ENCODE measurements around the gene RAB4A. TPM values are rescaled to one million over a fixed set of nuclear protein-coding genes. Genes with fewer than 3 reads are reported as not detected.

The RAB4A gene
- total RNA-seq, 1 donor from 2014 or later, result 51.5 TPM

DNA sequence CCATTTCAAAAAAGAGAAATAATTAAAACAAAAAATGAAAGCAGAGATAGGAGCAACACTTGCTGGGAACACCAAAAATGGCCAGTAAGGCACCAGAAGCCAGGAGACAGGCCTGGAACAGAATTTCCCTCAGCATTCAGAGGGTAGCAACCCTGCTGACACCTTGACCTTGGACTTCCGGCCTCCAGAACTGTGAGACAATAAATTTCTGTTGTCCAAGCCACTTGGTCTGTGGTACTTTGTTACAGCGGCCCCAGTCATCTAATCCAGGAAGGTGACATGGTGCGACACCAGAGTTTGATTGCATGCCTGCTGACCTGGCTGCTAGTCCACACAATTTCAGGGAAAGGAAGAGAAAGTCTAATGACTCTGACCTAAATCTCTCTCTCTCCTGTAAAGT is 10.6 kb upstream of the RAB4A start:
- TF ChIP-seq, protein P1, sequence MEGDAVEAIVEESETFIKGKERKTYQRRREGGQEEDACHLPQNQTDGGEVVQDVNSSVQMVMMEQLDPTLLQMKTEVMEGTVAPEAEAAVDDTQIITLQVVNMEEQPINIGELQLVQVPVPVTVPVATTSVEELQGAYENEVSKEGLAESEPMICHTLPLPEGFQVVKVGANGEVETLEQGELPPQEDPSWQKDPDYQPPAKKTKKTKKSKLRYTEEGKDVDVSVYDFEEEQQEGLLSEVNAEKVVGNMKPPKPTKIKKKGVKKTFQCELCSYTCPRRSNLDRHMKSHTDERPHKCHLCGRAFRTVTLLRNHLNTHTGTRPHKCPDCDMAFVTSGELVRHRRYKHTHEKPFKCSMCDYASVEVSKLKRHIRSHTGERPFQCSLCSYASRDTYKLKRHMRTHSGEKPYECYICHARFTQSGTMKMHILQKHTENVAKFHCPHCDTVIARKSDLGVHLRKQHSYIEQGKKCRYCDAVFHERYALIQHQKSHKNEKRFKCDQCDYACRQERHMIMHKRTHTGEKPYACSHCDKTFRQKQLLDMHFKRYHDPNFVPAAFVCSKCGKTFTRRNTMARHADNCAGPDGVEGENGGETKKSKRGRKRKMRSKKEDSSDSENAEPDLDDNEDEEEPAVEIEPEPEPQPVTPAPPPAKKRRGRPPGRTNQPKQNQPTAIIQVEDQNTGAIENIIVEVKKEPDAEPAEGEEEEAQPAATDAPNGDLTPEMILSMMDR (IDR thresholded peaks at IDR 0.05), result no peak
- Histone ChIP-seq H3K27me3 (ENCODE audit: low read depth) (no peaks in the 10 kb centered on the region), H3K4me1 (peaks cover 9% of the 10 kb centered on the region), H3K9me3 (no peaks in the 10 kb centered on the region), H3K36me3 (no peaks in the 10 kb centered on the region), H3K4me3 (no peak overlapping the region), H3K27ac (no peak overlapping the region)
- intact Hi-C loops (cut with DNase I), result loop anchor here (10.0 kb wide), 1 partner anchor 215 kb away; no protein-coding TSS in a partner anchor
- DNase-seq (no peak), ATAC-seq (no peak)

DNA sequence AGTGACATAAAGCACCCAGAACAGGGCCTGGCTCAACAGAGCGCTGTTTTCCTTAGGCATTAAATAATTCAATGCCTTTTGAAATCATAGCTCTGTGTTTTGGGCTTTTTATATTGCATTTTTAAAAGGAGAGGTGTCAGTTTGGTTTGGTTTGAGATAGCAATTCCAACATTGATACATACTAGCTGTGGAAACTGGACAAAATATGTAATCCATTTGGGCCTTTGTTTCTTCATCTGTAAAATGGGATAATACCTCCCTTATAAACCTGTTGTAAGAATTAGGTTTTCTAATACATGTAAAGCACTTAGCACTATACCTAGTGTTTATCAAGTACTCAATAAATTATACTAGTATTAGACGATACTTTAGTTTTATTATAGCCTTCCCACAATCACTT is 8.7 kb upstream of the RAB4A start:
- no peak for DNase-seq
- H3K27ac ChIP-seq, result no peak overlapping the region
- ATAC-seq, result no peak

DNA sequence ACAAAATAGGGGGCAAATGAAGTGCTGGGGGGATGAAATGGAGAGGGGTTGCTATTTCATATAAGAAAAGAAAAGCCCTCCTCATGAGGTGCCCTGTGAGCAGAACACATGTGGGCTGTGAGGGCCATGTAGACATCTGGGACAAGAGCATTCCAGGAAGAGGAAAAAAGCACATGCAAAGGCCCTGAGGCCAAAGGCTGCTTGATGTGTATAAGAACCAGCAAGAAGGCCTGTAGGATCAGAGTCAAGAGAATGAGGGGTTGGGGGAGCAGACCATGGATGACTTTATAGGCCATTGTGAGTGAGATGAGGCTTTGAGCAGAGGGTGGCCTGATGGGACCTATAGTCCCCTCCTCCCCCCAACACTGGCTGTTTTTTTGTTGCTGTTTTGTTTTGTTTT is 7.7 kb upstream of the RAB4A start:
- Histone ChIP-seq H3K27me3 (ENCODE audit: low read depth) (no peaks in the 10 kb centered on the region), H3K36me3 (no peaks in the 10 kb centered on the region), H3K9me3 (peaks cover 6% of the 10 kb centered on the region), H3K4me1 (peaks cover 7% of the 10 kb centered on the region), H3K27ac (no peak overlapping the region), H3K4me3 (no peak overlapping the region)
- TF ChIP-seq, protein P1 (IDR thresholded peaks at IDR 0.05), result no peak
- ATAC-seq (no peak), DNase-seq (no peak)
- intact Hi-C loops (cut with DNase I), result loop anchor here (10.0 kb wide), 1 partner anchor 212 kb away; no protein-coding TSS in a partner anchor

More for the DNA sequence above, 8.7 kb upstream of the RAB4A start:
- Histone ChIP-seq H3K27me3 (ENCODE audit: low read depth) (no peaks in the 10 kb centered on the region), H3K4me3 (no peak overlapping the region), H3K36me3 (no peaks in the 10 kb centered on the region), H3K9me3 (peaks cover 5% of the 10 kb centered on the region), H3K4me1 (peaks cover 9% of the 10 kb centered on the region)
- intact Hi-C loops (cut with DNase I), result loop anchor here (10.0 kb wide), 1 partner anchor 213 kb away; no protein-coding TSS in a partner anchor
- TF ChIP-seq, protein P1 (IDR thresholded peaks at IDR 0.05), result no peak

DNA sequence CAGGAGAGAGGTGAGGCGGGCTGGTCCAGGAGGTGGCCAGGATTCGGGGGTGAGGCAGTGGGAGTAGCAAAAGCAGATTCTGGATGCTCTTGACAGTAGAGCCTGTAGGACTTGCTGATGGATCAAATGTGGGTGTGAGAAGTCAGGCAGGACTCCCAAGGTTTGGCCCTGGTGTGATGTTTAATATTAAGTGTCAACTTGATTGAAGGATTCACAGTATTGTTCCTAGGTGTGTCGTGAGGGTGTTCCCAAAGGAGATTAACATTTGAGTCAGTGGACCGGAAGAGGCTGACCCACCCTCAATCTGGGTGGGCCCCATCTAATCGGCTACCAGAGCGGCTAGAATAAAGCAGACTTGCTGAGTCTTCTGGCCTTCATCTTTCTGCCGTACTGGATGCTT is 6.8 kb upstream of the RAB4A start:
- TF ChIP-seq, protein P1 (IDR thresholded peaks at IDR 0.05), result no peak

DNA sequence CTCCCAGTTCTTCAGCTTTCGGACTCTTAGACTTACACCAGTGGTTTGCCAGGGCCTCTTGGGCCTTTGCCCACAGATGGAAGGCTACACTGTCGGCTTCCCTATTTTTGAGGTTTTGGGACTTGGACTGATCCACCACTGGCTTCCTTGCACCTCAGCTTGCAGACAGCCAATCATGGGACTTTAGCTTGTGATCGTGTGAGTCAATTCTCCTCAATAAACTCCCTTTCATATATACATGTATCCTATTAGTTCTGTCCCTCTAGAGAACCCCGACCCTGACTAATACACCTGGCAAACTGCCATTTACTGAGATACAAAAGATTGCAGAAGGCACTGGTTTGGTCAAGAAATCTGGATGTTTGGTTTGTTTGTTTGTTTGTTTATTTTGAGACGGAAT is 6.4 kb upstream of the RAB4A start:
- DNase-seq, result no peak

More for the DNA sequence above, 6.8 kb upstream of the RAB4A start:
- Histone ChIP-seq H3K27me3 (ENCODE audit: low read depth) (no peaks in the 10 kb centered on the region), H3K27ac (no peak overlapping the region), H3K4me3 (no peak overlapping the region), H3K4me1 (no peaks in the 10 kb centered on the region), H3K36me3 (no peaks in the 10 kb centered on the region), H3K9me3 (peaks cover 6% of the 10 kb centered on the region)
- ATAC-seq, result no peak
- no peak for DNase-seq
- intact Hi-C loops (cut with DNase I), result loop anchor here (10.0 kb wide), 1 partner anchor 211 kb away; no protein-coding TSS in a partner anchor

More for the DNA sequence above, 6.4 kb upstream of the RAB4A start:
- Histone ChIP-seq H3K4me1 (no peaks in the 10 kb centered on the region), H3K36me3 (no peaks in the 10 kb centered on the region), H3K9me3 (peaks cover 6% of the 10 kb centered on the region), H3K27ac (no peak overlapping the region), H3K4me3 (no peak overlapping the region), H3K27me3 (ENCODE audit: low read depth) (no peaks in the 10 kb centered on the region)
- intact Hi-C loops (cut with DNase I), result loop anchor here (10.0 kb wide), 1 partner anchor 210 kb away; no protein-coding TSS in a partner anchor
- no peak for ATAC-seq
- TF ChIP-seq, protein P1 (IDR thresholded peaks at IDR 0.05), result no peak
